ENCODE measurements around the gene TESMIN.

Gene TESMIN

DNA sequence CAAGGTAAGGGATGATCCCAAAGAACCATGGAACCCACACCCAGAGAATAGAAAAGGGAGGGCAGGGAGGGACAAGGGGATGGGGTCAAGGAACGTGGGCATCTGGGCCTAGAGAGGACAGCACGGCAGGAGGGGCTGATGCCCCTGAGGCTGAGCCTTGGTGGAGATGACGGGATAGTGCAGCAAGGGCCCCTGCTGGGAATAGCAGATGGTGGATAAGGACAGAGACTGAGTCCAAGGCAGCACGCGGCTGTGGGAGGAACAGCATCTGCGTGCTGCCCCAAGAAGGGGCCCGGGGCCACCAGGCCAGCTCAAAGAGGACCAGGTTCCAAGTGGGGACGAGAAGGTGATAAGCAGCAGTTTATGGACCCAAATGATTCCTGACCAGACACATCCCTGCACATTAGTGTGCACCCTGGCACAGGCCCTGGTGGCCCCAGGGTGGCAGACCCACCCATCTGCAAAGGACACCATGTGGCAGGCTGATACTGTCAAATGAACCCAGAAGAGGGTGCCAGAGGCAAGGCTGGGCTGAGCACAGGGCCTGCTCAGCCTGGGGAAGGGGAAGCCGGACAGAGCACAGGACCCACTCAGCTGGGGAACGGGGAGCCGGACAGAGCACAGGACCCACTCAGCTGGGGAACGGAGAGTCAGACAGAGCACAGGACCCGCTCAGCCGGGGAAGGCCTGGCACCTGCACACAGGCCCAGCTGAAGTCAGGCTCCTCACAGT is 12.8 kb upstream of the TESMIN start:
- in situ Hi-C loops (cut with MboI; ENCODE audit: low sequenced_read_pairs, unreplicated experiment) = no loop called here
- TF ChIP-seq, protein P1, sequence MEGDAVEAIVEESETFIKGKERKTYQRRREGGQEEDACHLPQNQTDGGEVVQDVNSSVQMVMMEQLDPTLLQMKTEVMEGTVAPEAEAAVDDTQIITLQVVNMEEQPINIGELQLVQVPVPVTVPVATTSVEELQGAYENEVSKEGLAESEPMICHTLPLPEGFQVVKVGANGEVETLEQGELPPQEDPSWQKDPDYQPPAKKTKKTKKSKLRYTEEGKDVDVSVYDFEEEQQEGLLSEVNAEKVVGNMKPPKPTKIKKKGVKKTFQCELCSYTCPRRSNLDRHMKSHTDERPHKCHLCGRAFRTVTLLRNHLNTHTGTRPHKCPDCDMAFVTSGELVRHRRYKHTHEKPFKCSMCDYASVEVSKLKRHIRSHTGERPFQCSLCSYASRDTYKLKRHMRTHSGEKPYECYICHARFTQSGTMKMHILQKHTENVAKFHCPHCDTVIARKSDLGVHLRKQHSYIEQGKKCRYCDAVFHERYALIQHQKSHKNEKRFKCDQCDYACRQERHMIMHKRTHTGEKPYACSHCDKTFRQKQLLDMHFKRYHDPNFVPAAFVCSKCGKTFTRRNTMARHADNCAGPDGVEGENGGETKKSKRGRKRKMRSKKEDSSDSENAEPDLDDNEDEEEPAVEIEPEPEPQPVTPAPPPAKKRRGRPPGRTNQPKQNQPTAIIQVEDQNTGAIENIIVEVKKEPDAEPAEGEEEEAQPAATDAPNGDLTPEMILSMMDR (IDR thresholded peaks at IDR 0.05; ENCODE audit: borderline replicate concordance, control extremely low read depth, extremely low read depth, insufficient read depth, missing control alignments) = peak; percentile 10

GRCh38 chr11:68763181-68763721 is 11.9 kb upstream of the TESMIN start:
- in situ Hi-C loops (cut with MboI; ENCODE audit: low sequenced_read_pairs, unreplicated experiment) = no loop called here
- TF ChIP-seq, protein P1 (IDR thresholded peaks at IDR 0.05; ENCODE audit: borderline replicate concordance, control extremely low read depth, extremely low read depth, insufficient read depth, missing control alignments) = no peak
- DNase-seq (ENCODE audit: low spot score) = no peak

More for the DNA sequence above, 12.8 kb upstream of the TESMIN start:
- no peak for DNase-seq (ENCODE audit: low spot score)

GRCh38 chr11:68762481-68762880 is 11.2 kb upstream of the TESMIN start:
- no peak for DNase-seq (ENCODE audit: low spot score)

GRCh38 chr11:68761801-68762200 is 10.5 kb upstream of the TESMIN start:
- TF ChIP-seq, protein P1 (IDR thresholded peaks at IDR 0.05; ENCODE audit: borderline replicate concordance, control extremely low read depth, extremely low read depth, insufficient read depth, missing control alignments) = no peak
- no peak for DNase-seq (ENCODE audit: low spot score)
- in situ Hi-C loops (cut with MboI; ENCODE audit: low sequenced_read_pairs, unreplicated experiment) = no loop called here

More at GRCh38 chr11:68762481-68762880, 11.2 kb upstream of the TESMIN start:
- TF ChIP-seq, protein P1 (IDR thresholded peaks at IDR 0.05; ENCODE audit: borderline replicate concordance, control extremely low read depth, extremely low read depth, insufficient read depth, missing control alignments) = no peak
- in situ Hi-C loops (cut with MboI; ENCODE audit: low sequenced_read_pairs, unreplicated experiment) = no loop called here

DNA sequence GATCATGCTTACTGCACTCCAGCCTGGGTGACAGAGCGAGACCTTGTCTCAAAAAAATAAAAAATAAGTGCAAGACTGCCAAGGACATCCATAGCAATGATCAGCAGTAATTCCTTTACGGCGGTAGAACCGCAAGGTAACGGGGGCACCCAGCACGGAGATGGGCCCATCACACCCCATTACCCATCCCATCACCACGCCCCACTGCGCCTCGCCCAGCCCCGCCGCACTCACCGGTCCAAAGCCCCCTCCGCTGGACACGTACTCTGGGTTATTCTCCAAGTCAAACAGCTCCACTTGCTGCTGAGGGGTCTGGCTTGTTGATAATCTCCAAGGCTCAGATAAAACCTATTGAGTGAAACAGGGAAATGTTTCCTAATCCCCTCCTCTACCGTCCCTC is 8.7 kb upstream of the TESMIN start:
- TF ChIP-seq, protein P1 (IDR thresholded peaks at IDR 0.05; ENCODE audit: borderline replicate concordance, control extremely low read depth, extremely low read depth, insufficient read depth, missing control alignments) = no peak
- DNase-seq (ENCODE audit: low spot score) = no peak
- in situ Hi-C loops (cut with MboI; ENCODE audit: low sequenced_read_pairs, unreplicated experiment) = no loop called here

- no peak for DNase-seq (ENCODE audit: low spot score)
- TF ChIP-seq, protein P1 (IDR thresholded peaks at IDR 0.05; ENCODE audit: borderline replicate concordance, control extremely low read depth, extremely low read depth, insufficient read depth, missing control alignments) = no peak
- in situ Hi-C loops (cut with MboI; ENCODE audit: low sequenced_read_pairs, unreplicated experiment) = no loop called here
Observed at GRCh38 chr11:68757711-68758110, 6.4 kb upstream of the TESMIN start.

All from GM13976 (cell line).